Measurements from ENCODE around the gene AGFG2.
"Not testable (repeated sequence)": the region's sequence is repeated elsewhere in the genome, so short reads cannot be mapped to it uniquely, and the experiment has no call there.

The AGFG2 gene, protein sequence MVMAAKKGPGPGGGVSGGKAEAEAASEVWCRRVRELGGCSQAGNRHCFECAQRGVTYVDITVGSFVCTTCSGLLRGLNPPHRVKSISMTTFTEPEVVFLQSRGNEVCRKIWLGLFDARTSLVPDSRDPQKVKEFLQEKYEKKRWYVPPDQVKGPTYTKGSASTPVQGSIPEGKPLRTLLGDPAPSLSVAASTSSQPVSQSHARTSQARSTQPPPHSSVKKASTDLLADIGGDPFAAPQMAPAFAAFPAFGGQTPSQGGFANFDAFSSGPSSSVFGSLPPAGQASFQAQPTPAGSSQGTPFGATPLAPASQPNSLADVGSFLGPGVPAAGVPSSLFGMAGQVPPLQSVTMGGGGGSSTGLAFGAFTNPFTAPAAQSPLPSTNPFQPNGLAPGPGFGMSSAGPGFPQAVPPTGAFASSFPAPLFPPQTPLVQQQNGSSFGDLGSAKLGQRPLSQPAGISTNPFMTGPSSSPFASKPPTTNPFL

DNA sequence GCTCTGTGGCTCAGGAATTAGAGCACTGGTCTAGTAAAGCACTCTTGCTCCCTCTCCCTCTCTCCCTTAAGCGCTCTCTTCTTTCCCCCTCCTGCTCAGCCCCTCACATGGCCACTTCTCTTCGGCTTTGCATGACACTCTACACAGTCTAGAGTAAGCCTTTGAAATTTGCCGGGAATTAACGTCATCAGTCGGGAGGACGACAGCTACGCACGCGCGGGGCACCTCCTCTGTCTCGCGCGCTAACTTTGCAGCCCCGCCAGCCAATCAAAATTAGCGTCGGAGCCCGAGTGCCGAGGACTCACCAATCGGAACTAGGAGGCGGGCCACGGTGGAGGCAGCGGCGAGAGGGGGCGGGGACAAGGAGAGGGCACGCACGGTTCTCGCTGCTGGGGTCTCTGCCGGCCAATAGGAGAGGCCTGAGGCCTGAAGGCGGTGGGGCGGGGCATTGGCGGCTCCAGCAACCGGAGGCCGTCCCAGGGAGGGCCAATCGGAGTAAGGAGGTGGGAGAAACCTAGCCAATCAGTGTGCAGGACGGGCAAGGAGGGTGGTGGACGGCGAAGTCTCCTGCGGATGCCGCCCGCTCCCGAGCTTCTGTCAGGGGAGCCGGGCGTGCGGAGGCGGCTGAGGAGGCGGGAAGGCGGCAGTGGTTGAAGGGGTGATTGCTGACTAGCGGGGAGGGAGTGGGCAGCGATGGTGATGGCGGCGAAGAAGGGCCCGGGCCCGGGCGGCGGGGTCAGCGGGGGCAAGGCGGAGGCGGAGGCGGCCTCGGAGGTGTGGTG is at the start of gene AGFG2:
TSS of gene AGFG2 (plus strand) at position 550 of the 782 bp plus-strand sequence. CDS start at position 694, 144 bp downstream.
- no peaks in the 10 kb centered on the region for H3K9me3 Mint-ChIP-seq
- peak within 1 kb of the TSS; percentile 99 for H3K27ac Mint-ChIP-seq
- peaks cover 33% of the 10 kb centered on the region for H3K36me3 Mint-ChIP-seq (ENCODE audit: low read depth)
- peaks cover 55% of the 10 kb centered on the region for H3K4me1 Mint-ChIP-seq (ENCODE audit: low read depth)
- no peaks in the 10 kb centered on the region for H3K27me3 Mint-ChIP-seq
- peak within 1 kb of the TSS; percentile 90 for H3K4me3 Mint-ChIP-seq

DNA sequence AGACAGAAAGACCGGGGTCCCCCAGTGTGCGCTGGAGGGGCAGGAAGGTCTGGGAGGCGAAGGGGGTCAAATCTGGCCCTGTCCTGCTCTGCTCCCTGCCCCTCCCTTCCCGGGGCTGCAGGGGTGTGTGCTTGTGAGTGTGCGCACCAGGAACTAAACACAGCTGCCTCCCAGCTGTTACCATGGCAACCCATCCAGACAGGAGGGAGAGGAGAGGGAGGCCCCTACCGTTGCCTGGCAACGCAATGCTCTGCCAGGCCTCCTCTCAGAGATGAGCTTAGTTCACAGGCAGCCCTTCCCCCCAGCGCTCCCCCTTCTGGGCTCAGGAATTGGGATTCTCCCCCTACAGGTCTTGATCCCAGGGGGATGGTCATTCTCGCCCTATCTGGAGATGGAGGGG is 49.2 kb upstream of the AGFG2 start:
- no peaks in the 10 kb centered on the region for H3K9me3 Mint-ChIP-seq

DNA sequence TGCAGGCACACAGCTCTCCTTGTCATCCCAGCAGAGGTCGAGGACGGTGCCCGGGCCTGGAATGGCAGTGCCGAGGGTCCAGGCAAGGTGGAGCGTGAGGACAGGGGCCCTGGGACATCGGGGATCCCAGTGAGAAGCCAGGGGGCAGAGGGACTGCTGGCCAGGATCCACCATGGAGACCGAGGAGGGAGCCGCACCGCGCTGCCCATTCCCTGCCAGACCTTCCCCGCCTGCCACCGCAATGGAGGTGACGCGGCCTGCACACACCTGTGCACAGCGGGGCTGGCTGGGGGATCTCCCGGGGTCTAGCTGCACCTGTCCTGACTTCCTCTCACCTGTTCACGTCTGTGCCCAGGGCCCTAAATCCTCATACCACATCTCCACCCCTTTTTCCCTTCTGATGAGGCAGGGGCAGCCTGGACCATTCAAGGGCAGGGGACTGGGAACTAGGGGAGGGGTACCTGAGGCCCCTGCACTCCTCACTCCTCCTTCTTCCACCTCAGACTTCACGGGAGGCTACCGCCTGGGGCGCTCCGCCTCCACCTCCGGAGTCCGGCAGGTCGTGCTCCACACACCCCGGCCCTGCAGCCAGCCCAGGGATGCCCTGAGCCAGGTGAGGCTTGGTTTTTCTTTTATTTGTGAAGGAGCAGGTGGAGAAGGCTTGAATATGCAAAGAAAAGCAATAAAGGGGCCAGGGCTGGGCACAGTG is 48.4 kb upstream of the AGFG2 start:
- Mint-ChIP-seq H3K4me1 (ENCODE audit: low read depth) (peaks cover 11% of the 10 kb centered on the region), H3K27me3 (peaks cover 7% of the 10 kb centered on the region), H3K27ac (no peak overlapping the region), H3K9me3 (no peaks in the 10 kb centered on the region), H3K4me3 (no peak overlapping the region), H3K36me3 (ENCODE audit: low read depth) (no peaks in the 10 kb centered on the region)

More for the DNA sequence above, 49.2 kb upstream of the AGFG2 start:
- Mint-ChIP-seq H3K36me3 (ENCODE audit: low read depth) (no peaks in the 10 kb centered on the region), H3K27ac (no peak overlapping the region), H3K27me3 (peaks cover 5% of the 10 kb centered on the region), H3K4me1 (ENCODE audit: low read depth) (peaks cover 11% of the 10 kb centered on the region), H3K4me3 (no peak overlapping the region)

DNA sequence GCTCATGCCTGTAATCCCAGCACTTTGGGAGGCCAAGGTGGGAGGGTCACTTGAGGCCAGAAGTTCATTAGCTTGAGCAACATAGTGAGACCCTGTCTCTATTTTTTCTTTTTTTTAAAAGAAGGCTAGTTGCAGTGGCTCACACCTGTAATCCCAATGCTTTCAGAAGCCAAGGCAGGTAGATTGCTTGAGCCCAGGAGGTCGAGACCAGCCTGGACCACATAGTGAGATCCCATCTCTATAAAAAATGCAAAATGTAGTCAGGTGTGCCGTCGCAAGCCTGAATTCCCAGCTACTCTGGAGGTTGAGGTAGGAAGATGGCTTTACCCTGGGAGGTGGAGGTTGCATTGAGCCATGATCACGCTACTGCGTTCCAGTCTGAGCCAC is 47.8 kb upstream of the AGFG2 start:
- Mint-ChIP-seq H3K27ac (no peak overlapping the region), H3K9me3 (no peaks in the 10 kb centered on the region), H3K4me1 (ENCODE audit: low read depth) (peaks cover 11% of the 10 kb centered on the region), H3K36me3 (ENCODE audit: low read depth) (no peaks in the 10 kb centered on the region), H3K27me3 (peaks cover 7% of the 10 kb centered on the region), H3K4me3 (no peak overlapping the region)

DNA sequence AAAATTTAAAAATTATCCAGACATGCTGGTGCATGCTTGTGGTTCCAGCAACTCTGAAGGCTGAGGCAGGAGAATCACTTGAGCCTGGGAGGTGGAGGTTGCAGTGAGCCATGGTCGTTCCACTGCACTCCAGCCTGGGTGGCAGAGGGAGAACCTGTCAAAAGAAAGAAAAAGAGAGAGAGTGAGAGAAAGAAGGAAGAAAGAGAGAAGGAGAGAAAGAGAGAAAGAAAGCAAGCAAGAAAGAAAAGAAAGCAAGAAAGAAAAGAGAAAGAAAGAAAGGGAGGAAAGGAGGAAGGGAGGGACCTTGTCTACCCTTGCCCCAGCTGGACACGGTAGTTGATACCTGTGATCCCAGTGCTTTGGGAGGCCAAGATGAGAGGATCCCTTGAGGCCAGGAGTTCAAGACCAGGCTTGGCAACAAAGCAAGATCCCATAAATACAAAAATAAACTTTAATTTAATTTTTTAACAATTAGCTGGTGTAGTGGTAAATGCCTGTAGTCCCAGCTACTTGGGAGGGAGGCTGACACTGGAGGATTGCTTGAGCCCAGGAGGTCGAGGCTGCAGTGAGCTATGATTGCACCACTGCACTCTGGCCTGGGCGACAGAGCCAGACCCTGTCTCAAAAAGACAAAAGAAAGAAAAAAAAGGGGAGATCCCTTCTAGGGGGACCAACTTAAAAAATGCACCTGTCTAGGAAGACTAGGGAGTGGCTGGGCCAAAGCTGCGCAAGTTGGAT is 46.1 kb upstream of the AGFG2 start:
- H3K9me3 Mint-ChIP-seq: no peaks in the 10 kb centered on the region
- peak overlapping the region; percentile 61 for H3K4me3 Mint-ChIP-seq
- peaks cover 11% of the 10 kb centered on the region for H3K4me1 Mint-ChIP-seq (ENCODE audit: low read depth)
- H3K36me3 Mint-ChIP-seq (ENCODE audit: low read depth): no peaks in the 10 kb centered on the region
- peaks cover 7% of the 10 kb centered on the region for H3K27me3 Mint-ChIP-seq
- H3K27ac Mint-ChIP-seq: peak overlapping the region; percentile 47

DNA sequence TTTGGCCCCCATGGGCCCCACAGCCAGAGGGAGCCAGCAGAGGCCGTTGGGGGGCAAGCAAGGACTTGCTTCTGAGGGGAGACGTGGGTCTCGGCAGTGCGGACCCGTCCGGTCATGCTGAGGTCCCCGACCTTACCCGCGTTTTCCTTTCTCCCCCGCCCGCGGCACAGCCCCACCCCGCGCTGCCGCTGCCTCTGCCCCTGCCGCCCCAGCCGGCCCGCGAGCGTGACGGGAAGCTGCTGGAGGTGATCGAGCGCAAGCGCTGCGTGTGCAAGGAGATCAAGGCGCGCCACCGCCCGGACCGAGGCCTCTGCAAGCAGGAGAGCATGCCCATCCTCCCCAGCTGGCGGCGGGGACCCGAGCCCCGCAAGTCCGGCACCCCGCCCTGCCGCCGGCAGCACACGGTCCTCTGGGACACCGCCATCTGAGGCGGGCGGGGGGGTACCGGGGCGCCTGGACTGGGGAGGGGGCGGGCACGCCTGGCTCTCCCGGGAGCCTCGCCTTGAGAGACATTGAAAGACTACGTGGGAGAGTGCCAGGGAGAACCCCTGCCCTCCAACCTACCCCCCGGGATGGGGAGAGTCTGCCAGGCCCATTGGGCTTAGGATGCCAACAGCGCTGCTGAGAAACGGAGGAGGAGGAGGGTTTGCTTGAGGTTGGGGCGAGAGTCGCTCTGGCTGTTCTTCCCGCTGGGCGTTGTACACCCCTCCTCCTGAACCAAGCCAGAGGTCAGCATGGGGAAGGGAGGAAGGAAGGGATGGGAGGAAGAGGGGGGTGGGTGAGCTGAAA is 45.3 kb upstream of the AGFG2 start:
- Mint-ChIP-seq H3K36me3 (ENCODE audit: low read depth) (no peaks in the 10 kb centered on the region), H3K27me3 (peaks cover 7% of the 10 kb centered on the region), H3K9me3 (no peaks in the 10 kb centered on the region), H3K4me1 (ENCODE audit: low read depth) (peaks cover 11% of the 10 kb centered on the region), H3K27ac (peak overlapping the region; percentile 16), H3K4me3 (peak overlapping the region; percentile 61)

DNA sequence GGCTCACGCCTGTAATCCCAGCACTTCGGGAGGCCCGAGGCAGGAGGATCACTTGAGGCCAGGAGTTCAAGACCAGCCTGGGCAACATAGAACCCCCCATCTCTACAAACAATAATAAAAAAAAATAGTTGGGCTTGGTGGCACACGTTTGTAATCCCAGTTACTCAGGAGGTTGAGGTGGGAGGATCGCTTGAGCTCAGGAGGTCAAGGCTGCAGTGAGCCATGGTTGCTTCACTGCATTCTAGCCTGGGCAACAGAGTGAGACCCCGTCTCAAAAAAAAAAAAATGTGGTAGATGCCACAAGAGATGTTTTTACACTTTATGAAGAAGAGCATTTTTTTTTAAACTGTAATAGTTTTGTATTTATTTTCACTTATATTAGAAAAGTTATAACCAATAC is 42.5 kb upstream of the AGFG2 start:
- Mint-ChIP-seq H3K4me1 (ENCODE audit: low read depth) (peaks cover 11% of the 10 kb centered on the region), H3K27ac (no peak overlapping the region), H3K36me3 (ENCODE audit: low read depth) (no peaks in the 10 kb centered on the region), H3K27me3 (peaks cover 7% of the 10 kb centered on the region), H3K4me3 (no peak overlapping the region), H3K9me3 (no peaks in the 10 kb centered on the region)

DNA sequence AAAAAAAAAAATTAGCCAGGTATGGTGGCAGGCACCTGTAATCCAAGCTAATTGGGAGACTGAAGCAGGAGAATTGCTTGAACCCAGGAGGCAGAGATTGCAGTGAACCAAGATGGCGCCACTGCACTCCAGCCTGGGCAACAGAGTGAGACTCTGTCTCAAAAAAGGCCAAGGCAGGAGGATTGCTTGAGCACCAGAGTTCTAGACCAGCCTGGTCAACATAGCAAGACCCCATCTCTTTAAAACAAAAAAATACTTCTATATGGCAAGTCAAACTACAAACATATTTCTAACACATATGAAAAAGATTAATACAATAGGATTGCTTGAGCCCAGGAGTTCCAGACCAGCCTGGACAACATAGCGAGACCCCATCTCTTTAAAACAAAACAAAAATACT is 38.3 kb upstream of the AGFG2 start:
- H3K36me3 Mint-ChIP-seq (ENCODE audit: low read depth); H3K27me3 Mint-ChIP-seq; H3K27ac Mint-ChIP-seq; H3K4me3 Mint-ChIP-seq; H3K4me1 Mint-ChIP-seq (ENCODE audit: low read depth); H3K9me3 Mint-ChIP-seq: not testable (repeated sequence)

DNA sequence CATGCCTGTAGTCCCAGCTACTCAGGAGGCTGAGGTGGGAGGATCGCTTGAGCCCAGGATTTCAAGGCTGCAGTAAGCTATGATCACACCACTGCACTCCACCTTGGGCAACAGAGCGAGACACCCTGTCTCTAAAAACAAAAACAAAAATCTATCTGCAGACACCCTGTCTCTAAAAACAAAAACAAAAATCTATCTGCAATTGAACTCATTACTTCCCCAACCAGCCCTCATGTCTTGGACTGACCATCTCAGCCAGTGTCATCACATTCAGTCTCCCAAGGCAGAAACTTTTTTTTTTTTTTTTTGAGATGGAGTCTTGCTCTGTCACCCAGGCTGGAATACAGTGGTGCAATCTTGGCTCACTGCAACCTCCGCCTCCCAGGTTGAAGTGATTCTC is 35.0 kb upstream of the AGFG2 start:
- H3K4me3 Mint-ChIP-seq; H3K27me3 Mint-ChIP-seq; H3K27ac Mint-ChIP-seq; H3K9me3 Mint-ChIP-seq; H3K36me3 Mint-ChIP-seq (ENCODE audit: low read depth); H3K4me1 Mint-ChIP-seq (ENCODE audit: low read depth): not testable (repeated sequence)

DNA sequence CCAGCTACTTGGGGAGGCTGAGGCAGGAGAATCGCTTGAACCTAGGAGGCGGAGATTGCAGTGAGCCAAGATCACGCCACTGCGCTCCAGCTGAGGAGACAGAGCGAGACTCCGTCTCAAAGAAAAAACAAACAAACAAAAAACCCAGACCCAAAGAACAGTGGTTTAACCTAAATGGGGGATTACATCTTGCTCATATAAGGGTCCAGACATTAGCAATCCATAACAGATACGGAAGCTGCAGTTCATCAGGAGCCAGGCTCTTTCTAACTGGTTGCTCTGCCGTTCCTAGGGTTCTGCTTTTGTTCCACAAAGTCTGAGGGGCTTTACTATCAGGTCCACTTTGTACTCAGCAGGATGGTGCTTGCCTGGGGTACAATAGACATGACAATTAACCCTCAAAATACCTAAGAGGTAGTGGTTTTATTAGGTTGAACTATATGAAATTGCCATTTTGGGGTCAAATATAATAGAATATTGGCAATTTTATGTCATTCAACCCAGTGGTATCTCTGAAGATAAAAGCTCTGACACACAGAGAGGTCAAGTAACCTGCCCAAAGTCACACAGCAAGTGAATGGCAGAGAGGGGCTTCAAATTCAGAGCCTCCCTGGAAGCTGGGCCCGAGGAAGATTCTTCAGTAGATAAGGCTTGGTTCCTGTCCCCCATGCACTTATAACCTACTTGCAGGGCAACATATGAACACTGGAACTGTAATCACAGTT is 34.0 kb upstream of the AGFG2 start:
- no peak overlapping the region for H3K27ac Mint-ChIP-seq
- no peaks in the 10 kb centered on the region for H3K27me3 Mint-ChIP-seq
- H3K4me1 Mint-ChIP-seq (ENCODE audit: low read depth): no peaks in the 10 kb centered on the region
- no peaks in the 10 kb centered on the region for H3K36me3 Mint-ChIP-seq (ENCODE audit: low read depth)
- H3K9me3 Mint-ChIP-seq: no peaks in the 10 kb centered on the region
- H3K4me3 Mint-ChIP-seq: no peak overlapping the region

DNA sequence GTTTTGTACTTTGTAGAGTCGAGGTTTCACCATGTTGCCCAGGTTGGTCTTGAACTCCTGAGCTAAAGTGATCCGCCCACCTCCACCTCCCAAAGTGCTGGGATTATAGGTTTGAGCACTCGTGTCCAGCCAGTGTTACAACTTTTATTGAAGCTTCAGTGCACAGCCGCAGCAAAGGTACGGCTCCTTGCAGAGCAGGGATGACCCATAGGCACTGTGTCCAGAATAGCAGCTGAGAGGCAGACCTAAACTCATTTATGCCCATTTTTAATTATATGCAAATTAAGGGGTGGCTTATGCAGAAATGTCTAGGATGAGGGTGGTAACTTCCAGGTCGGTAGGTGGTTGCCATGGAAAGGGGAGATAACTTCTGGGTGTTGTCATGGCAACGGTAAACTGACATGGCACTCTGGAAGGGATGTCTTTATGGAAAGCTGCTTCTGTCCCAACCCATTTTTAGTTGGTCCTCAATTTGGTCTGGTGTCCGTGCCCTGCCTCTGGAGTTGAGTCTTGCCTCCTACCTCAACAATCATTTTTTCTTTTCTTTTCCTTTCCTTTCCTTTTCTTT is 32.6 kb upstream of the AGFG2 start:
- Mint-ChIP-seq H3K27ac (no peak overlapping the region), H3K27me3 (no peaks in the 10 kb centered on the region), H3K36me3 (ENCODE audit: low read depth) (no peaks in the 10 kb centered on the region), H3K4me3 (no peak overlapping the region), H3K9me3 (no peaks in the 10 kb centered on the region), H3K4me1 (ENCODE audit: low read depth) (no peaks in the 10 kb centered on the region)

DNA sequence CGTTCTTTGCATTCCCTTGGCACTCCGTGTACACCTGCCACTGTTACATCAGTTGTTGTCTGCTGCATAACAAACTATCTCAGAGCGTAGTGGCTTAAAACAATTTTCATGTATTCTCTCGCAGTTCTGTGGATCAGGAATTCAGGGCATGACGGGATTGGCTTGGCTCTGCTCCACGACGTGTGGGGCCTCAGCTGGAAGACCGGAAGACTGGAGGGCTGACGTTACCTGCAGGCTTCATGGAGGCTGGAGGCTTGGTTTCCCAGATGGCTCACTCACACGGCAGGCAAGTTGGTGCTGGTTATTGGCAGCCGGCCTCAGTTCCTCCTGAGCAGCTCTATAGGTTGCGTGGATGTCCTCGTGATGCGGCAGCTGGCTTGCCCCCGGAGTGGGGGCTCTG is 29.8 kb upstream of the AGFG2 start:
- no peaks in the 10 kb centered on the region for H3K4me1 Mint-ChIP-seq (ENCODE audit: low read depth)
- no peak overlapping the region for H3K27ac Mint-ChIP-seq
- H3K36me3 Mint-ChIP-seq (ENCODE audit: low read depth): no peaks in the 10 kb centered on the region

More for the DNA sequence above, 29.8 kb upstream of the AGFG2 start:
- no peaks in the 10 kb centered on the region for H3K27me3 Mint-ChIP-seq
- no peak overlapping the region for H3K4me3 Mint-ChIP-seq
- H3K9me3 Mint-ChIP-seq: no peaks in the 10 kb centered on the region

Data from stimulated activated naive CD8-positive, alpha-beta T cell treated with anti-CD3 and anti-CD28 coated beads, Interleukin-15, Interleukin-2, amounts not matched to agents 100 ng/mL and 50 ng/mL, for 24 hours (primary cell).